Measurements from ENCODE around the gene PPCS.

PPCS gene

DNA sequence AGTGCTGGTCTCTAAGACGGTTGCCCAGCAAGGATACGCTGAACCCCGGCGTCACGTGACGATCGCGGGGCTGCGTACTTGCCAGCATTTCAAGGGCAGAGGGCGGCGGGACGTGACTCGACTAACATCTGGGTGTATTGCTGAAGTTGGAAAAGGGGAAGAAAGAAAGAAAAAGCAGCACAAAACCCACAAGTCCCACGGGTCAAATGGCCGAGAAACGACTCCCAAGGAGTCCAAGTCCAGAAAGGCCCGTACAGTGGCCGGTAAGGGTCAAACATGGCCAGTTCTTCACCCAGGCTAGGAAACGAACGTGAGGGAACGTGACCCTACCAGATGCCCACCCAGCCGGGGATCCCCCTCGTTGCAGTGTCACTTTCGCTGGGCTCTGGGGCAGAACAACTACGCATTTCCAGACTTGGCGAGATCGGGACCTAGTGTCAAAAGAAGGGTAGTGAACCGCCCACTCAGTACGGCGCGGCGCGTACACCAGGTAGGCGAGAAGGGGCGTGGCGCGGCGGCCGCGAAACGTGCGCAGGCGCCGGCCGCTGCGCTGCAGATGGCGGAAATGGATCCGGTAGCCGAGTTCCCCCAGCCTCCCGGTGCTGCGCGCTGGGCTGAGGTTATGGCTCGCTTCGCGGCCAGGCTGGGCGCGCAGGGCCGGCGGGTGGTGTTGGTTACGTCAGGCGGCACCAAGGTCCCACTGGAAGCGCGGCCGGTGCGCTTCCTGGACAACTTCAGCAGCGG, at the start of gene PPCS, which contains the start of gene ZMYND12:
TSS of gene PPCS (plus strand) at position 534 of the 744 bp plus-strand sequence. CDS start at position 557, 23 bp downstream.
TSS of gene ZMYND12 (minus strand) at position 13 of the 744 bp plus-strand sequence. CDS start 25 bp downstream, outside the sequence.
- DNase-seq (ENCODE audit: low spot score) = peak; percentile 88

DNA sequence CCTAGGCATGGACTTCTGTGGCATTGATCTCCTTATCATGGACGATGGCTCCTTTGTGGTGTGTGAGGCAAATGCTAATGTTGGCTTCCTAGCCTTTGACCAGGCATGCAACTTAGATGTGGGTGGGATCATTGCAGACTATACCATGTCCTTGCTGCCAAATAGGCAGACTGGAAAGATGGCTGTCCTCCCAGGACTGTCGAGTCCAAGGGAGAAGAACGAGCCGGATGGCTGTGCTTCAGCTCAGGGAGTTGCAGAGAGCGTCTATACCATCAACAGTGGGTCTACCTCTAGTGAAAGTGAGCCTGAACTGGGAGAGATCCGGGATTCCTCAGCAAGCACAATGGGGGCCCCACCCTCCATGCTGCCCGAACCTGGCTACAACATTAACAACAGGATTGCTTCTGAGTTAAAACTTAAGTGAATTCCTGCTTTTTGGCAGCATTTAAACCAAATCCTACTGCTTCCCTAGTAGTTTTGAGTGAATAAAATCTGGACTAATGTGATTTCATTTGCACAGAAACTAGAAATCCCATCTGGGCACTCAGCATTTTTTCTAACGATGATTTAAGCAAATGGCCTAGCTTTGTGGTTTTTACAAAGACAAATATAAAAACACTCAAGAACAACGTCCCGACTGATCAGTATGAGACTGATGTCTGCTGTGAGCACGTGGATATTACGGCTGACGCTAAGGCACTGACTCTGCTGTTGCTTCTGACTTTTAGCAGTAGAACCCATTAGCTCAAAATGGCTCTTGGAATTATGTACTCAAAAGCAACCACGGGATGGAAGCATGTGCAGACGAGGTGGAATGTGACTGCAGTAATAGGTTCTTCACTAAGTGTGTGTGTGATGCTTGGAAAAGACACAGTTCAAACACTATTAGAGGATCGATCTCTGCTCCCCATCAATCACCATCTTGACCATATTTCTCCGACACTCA, 41.5 kb upstream of the PPCS start:
- DNase-seq (ENCODE audit: low spot score) = no peak

DNA sequence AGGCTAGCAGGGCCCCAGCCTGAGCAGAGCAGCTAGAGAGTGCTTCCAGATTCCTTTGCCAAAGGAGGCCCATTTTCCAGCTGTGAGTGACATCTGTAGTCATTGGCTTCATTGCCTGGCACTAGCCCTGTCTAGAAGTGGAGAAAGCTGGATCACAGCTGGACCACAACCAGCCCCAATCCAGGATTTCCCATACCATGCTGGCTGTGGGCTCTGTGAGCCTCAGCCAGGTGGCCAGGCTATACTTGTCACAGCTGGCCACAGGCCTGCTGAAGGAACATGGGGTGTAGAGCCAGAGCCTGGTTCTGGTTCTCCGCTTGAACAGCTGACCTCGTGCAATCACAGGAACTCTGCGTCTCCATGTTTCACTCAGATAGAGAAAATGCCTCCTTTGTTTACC, 39.2 kb upstream of the PPCS start:
- DNase-seq (ENCODE audit: low spot score) = no peak

DNA sequence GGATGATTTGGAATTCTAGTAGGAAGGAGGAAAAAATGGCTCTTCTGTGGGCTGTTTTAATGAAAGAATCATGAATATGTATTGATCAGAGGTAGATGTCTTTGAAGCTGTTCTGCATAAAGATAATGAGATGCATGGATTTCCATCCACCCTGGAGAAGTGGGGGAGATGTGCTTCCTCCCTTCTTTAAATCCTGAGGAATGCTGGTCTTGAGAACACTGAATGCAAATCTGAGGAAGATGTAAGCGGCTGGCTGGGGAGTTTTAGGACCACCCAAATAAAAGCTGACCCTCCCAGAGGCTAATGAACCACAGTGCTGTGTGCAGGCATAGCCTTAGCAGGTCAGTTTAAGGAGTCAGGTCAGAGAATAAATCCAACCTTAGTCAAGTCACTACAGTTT, 37.8 kb upstream of the PPCS start:
- DNase-seq (ENCODE audit: low spot score) = no peak

GRCh38 chr1:42419126-42419821, 37.1 kb upstream of the PPCS start:
- no peak for DNase-seq (ENCODE audit: low spot score)

- DNase-seq (ENCODE audit: low spot score) = no peak
Measured at GRCh38 chr1:42420121-42420520, 36.2 kb upstream of the PPCS start.

- no peak for DNase-seq (ENCODE audit: low spot score)
Measured at GRCh38 chr1:42420911-42421585, 35.3 kb upstream of the PPCS start.

DNA sequence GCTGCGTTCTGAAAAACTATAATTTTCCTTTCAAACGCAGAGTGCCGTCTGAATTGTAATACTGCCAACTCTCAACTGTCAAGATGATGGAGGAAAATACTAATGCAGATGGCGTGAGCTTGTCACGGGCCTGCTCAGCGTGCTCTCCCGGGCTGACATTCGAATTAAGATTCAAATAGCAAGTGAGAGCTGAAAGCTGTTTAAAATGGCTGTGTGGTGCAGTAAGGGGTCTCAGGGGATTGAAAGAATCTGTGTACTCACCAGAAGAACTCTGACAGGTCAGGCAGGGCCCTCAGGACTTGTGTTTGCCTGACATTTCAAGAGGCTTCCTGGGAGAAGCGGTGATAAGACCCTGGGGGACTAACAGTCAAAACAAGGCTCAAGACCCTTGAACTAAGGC, 33.6 kb upstream of the PPCS start:
- DNase-seq (ENCODE audit: low spot score) = no peak

- DNase-seq (ENCODE audit: low spot score) = no peak
Measured at GRCh38 chr1:42423681-42424080, 32.7 kb upstream of the PPCS start.

GRCh38 chr1:42424201-42424600, 32.1 kb upstream of the PPCS start:
- DNase-seq (ENCODE audit: low spot score) = no peak

DNA sequence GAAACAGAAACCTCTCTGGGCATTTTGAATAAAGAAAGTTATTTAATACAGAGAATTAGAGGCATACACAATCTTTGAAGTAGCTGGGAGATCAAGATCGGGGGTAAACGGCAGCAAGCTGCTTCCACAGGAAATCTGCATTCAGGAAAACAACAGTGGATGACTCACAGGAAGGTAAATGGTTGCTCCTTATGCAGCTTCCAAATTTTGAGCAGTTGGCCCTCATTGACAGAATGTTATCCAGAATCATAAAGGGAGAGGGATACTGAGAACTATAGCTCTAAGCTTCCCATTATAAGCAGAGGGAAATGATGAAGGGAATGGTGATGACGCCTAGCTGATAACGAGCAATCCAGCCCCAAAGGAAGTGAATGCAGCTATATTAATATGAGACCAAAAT, 29.1 kb upstream of the PPCS start:
- no peak for DNase-seq (ENCODE audit: low spot score)

- DNase-seq (ENCODE audit: low spot score) = no peak
Measured at GRCh38 chr1:42429603-42430002, 26.7 kb upstream of the PPCS start.

- DNase-seq (ENCODE audit: low spot score) = no peak
Measured at GRCh38 chr1:42430286-42431135, 25.8 kb upstream of the PPCS start.

DNA sequence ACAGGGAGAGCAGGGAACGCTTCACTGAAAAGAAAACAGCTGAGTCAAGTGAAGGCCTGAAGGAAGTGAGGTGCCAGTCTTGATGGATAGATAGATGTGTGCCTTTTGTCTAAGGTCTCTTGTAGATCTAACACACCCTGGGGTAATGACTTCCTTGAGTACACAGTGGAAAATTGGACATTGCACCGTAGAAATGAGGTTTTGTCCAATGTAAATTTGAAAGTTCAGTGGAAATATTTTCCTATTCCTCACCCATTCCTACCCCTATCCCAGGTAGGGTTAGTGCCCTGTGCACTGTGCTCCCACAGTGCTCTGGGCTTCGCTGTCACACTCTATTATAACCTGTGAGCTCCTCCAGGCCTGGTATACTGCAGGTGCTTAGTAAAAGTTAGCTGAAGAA, 24.8 kb upstream of the PPCS start:
- no peak for DNase-seq (ENCODE audit: low spot score)

DNA sequence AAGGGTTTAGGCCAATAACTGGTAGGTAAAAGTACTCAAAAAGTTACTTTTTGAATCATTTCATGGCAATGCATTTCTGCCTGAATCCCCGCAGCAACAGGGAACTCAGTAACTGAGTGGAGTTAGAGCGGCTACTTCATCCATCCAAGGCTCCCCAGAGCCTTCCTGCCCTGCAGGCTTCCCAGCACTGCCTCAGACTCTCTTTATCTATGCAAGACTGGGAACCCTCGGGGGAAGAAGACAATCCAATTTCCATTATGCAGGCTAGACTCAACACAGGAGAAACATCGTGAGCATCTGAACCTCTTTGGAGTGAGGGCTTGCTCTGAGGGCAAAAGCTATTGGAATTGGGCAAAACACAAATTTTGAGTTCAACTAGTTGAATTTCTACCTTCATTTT, 23.6 kb upstream of the PPCS start:
- DNase-seq (ENCODE audit: low spot score) = no peak

- no peak for DNase-seq (ENCODE audit: low spot score)
Measured at GRCh38 chr1:42433369-42433768, 23.0 kb upstream of the PPCS start.

- DNase-seq (ENCODE audit: low spot score) = no peak
Measured at GRCh38 chr1:42434340-42434739, 22.0 kb upstream of the PPCS start.

GRCh38 chr1:42439940-42440339, 16.4 kb upstream of the PPCS start:
- DNase-seq (ENCODE audit: low spot score) = no peak

GRCh38 chr1:42442662-42443061, 13.7 kb upstream of the PPCS start:
- no peak for DNase-seq (ENCODE audit: low spot score)

DNA sequence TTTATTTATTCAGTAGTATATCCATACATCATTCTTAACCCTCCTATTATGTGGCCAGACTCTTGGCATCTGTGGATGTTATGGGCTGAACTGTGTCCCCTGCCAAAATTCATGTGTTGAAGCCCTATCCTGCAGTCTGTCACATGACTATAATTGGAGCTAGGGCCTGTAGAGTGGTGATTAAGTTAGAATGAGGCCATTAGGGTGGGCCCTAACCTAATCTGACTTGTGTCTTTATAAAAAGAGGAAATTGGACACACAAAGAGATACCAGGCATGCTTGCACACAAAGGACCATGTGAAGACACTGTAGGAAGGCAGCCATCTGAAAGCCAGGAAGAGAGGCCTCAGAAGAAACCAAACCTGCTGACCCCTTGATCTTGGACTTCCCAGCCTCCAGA, 7.1 kb upstream of the PPCS start:
- DNase-seq (ENCODE audit: low spot score) = no peak

GRCh38 chr1:42450061-42450460, 6.3 kb upstream of the PPCS start:
- DNase-seq (ENCODE audit: low spot score) = no peak
